Measurements from ENCODE around the gene GALT.

GRCh38 chr9:34665067-34665380 lies 18.5 kb downstream of the GALT start:
- TF ChIP-seq CTCF (conservative IDR thresholded peaks at IDR 0.05; ENCODE audit: low read length) (no peak), EZH2phosphoT487 (IDR thresholded peaks at IDR 0.05; ENCODE audit: borderline replicate concordance, low read depth, low read length) (no peak)
